Lower lobe of right lung (tissue), 2 donors: ENCODE results near the gene GAPDHS. TPM values are rescaled to one million over a fixed set of nuclear protein-coding genes. Genes with fewer than 3 reads are reported as not detected.

Source experiments
- ATAC-seq, 2 donors: fragments of 200-7000 bp; cut with Tn5 transposase; one replicate each; pipeline ENCODE4 v1.9.1; 2020 to 2022; ENCODE audit warnings: mild to moderate bottlenecking in 2 of 2, moderate library complexity in 2 of 2
- DNase-seq: peaks from one replicate; pipeline ENCODE4 v3.0.0-alpha.2; 2020
- H3K27ac ChIP-seq: fragments of 200-600 bp; one replicate; pipeline ENCODE4 v1.8.0; 2022
- H3K27me3 ChIP-seq: fragments of 200-600 bp; one replicate; pipeline ENCODE4 v1.8.0; 2022; ENCODE audit warnings: low read depth
- H3K36me3 ChIP-seq: fragments of 200-600 bp; one replicate; pipeline ENCODE4 v1.8.0; 2022; ENCODE audit warnings: mild to moderate bottlenecking
- H3K4me1 ChIP-seq: fragments of 200-600 bp; one replicate; pipeline ENCODE4 v1.8.0; 2022
- H3K4me3 ChIP-seq: fragments of 200-600 bp; one replicate; pipeline ENCODE4 v1.8.0; 2022; ENCODE audit warnings: mild to moderate bottlenecking
- H3K9me3 ChIP-seq: fragments of 200-600 bp; one replicate; pipeline ENCODE4 v1.8.0; 2022
- intact Hi-C: fragments of 100-400 bp; cut with DNase I; formaldehyde crosslinking; loops from one replicate; pipeline ENCODE4 v1.11.0; 2022
- total RNA-seq: library from RNA; stranded (reverse); fragmentation: NEBNext Ultra II Directional; extraction: Animal tissue kit (Norgen Biotek cat#: 25700); gene quantifications from one replicate; pipeline ENCODE4 v1.2.1, GENCODE V29; 2021
- TF ChIP-seq, protein P1 (sequence below): fragments of 200-600 bp; IDR thresholded peaks from one replicate; pipeline ENCODE4 v1.8.0; 2022; ENCODE audit warnings: antibody characterized with exemption, mild to moderate bottlenecking
- donor health status: DM: no; HTN: yes; CAD: no; lungs with severe emphysema.

Gene GAPDHS
- total RNA-seq, 1 donor from 2014 or later, result not detected

GRCh38 chr19:35511337-35511736 is 21.9 kb upstream of the GAPDHS start:
- Histone ChIP-seq H3K27ac (no peak overlapping the region), H3K9me3 (no peaks in the 10 kb centered on the region), H3K27me3 (peaks cover 29% of the 10 kb centered on the region), H3K36me3 (no peaks in the 10 kb centered on the region), H3K4me1 (peaks cover 12% of the 10 kb centered on the region), H3K4me3 (no peak overlapping the region)
- DNase-seq (no peak), ATAC-seq (no peak)
- intact Hi-C loops, result no loop called here
- TF ChIP-seq, protein P1, sequence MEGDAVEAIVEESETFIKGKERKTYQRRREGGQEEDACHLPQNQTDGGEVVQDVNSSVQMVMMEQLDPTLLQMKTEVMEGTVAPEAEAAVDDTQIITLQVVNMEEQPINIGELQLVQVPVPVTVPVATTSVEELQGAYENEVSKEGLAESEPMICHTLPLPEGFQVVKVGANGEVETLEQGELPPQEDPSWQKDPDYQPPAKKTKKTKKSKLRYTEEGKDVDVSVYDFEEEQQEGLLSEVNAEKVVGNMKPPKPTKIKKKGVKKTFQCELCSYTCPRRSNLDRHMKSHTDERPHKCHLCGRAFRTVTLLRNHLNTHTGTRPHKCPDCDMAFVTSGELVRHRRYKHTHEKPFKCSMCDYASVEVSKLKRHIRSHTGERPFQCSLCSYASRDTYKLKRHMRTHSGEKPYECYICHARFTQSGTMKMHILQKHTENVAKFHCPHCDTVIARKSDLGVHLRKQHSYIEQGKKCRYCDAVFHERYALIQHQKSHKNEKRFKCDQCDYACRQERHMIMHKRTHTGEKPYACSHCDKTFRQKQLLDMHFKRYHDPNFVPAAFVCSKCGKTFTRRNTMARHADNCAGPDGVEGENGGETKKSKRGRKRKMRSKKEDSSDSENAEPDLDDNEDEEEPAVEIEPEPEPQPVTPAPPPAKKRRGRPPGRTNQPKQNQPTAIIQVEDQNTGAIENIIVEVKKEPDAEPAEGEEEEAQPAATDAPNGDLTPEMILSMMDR, result no peak

DNA sequence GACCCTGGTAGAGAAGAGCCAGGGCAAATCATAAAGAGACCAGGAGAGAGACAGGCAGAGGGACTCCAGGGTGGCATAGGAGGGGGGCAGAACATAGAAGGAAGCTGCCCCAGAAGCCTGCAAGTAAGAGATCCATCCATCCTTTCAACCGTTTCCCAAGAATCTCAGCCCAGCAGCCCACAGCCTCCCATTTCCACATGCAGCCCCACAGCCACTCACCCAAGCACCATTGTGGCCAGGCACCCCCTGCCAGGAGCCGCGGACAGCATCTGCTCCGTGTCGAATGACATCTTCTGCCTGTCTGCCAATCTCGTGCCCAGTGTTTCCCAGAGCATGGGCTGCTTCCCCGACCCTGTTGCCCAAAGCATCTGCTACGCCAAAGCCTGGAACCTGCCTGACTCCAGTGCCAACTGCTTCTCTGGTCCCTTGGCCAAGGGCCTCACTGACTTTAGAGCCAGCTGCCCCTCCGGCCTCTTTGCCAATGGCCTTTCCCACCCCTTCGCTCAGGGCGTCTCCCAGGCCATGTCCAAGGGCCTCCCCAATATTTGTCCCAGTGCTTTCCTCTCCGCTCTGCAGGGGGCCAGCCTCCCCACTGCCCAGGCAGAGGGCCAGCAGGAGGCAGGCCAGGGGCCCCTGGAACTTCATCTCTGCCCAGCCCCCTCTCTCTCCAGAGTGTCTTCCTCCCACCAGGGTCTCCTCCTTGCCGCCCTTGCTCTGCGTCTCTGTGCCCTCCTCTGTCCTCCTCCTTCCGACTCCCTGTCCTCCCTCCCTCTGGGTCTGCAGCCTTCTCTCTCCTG is 20.2 kb upstream of the GAPDHS start:
- peaks cover 25% of the 10 kb centered on the region for H3K27me3 ChIP-seq
- H3K9me3 ChIP-seq, result no peaks in the 10 kb centered on the region
- no peak overlapping the region for H3K4me3 ChIP-seq
- TF ChIP-seq, protein P1, result no peak
- ATAC-seq (no peak), DNase-seq (no peak)
- H3K36me3 ChIP-seq, result no peaks in the 10 kb centered on the region
- intact Hi-C loops, result no loop called here
- no peak overlapping the region for H3K27ac ChIP-seq
- peaks cover 12% of the 10 kb centered on the region for H3K4me1 ChIP-seq

DNA sequence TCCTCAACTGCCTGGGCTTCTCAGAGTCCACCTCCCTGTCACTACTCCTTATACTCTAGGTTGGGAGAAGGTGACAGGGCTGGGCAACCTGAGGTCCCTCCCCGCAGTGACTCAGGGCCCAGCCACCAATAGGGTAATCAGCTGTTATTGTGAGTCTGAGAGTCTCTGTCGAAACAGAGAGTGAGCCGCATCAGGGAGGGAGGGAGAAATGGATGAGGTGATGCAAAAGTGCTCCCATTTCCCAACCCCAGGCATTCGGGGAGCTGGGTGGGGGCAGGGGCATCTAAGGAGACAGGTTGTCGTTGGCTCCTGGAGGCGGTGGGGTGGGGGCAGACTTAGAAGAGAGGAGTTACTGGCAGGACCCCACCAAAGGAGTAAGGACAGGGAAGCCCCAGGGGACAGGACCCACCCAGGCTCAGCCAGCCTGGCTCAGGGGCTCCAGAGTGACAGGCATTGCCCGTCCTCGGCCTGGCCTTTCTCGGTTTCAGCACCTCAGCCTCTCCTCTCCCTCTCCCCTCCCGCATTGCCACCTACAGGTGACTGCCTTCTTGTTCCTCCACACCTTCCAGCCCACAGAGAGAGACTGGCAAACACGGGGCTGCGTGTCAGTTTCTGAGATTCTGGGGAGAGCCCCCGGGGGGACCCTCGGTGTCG is 19.5 kb upstream of the GAPDHS start, which contains the start of gene DMKN:
Gene DMKN (minus strand): TSS at position 22 of the 654 bp plus-strand sequence. CDS start 174 bp downstream, outside the sequence.
- H3K27ac ChIP-seq, result no peak within 1 kb of the TSS
- intact Hi-C loops, result no loop called here
- H3K4me3 ChIP-seq, result no peak within 1 kb of the TSS
- ATAC-seq (no peak), DNase-seq (no peak)
- TF ChIP-seq, protein P1, result no peak
- peaks cover 12% of the 10 kb centered on the region for H3K4me1 ChIP-seq
- no peaks in the 10 kb centered on the region for H3K36me3 ChIP-seq
- H3K9me3 ChIP-seq, result no peaks in the 10 kb centered on the region
- peaks cover 24% of the 10 kb centered on the region for H3K27me3 ChIP-seq

GRCh38 chr19:35514282-35514809 is 18.9 kb upstream of the GAPDHS start:
- DNase-seq (no peak), ATAC-seq (no peak)
- Histone ChIP-seq H3K4me3 (no peak overlapping the region), H3K27me3 (peaks cover 24% of the 10 kb centered on the region), H3K4me1 (peaks cover 12% of the 10 kb centered on the region), H3K9me3 (no peaks in the 10 kb centered on the region), H3K36me3 (no peaks in the 10 kb centered on the region), H3K27ac (no peak overlapping the region)
- intact Hi-C loops, result no loop called here
- TF ChIP-seq, protein P1, result no peak

GRCh38 chr19:35516310-35516709 is 16.9 kb upstream of the GAPDHS start:
- ATAC-seq, result no peak
- Histone ChIP-seq H3K4me1 (no peaks in the 10 kb centered on the region), H3K27me3 (peaks cover 14% of the 10 kb centered on the region), H3K9me3 (no peaks in the 10 kb centered on the region), H3K27ac (no peak overlapping the region), H3K36me3 (no peaks in the 10 kb centered on the region), H3K4me3 (no peak overlapping the region)
- DNase-seq, result no peak
- intact Hi-C loops, result no loop called here
- TF ChIP-seq, protein P1, result no peak
